Neural progenitor cell (in vitro differentiated cells): ENCODE data around the gene ZNF552. TPM values are rescaled to one million over a fixed set of nuclear protein-coding genes. Genes with fewer than 3 reads are reported as not detected.
"Not testable (repeated sequence)": the region's sequence is repeated elsewhere in the genome, so short reads cannot be mapped to it uniquely, and the experiment has no call there.

Source experiments
- DNase-seq: peaks from one replicate; pipeline ENCODE4 v3.0.0-alpha.2; 2016; ENCODE audit warnings: low spot score
- H2AFZ ChIP-seq: fragments of 200-600 bp; sonication (generic); replicated peaks from 2 replicates; pipeline ENCODE4 v1.6.1; 2016; ENCODE audit warnings: antibody characterized with exemption
- H3F3A ChIP-seq: fragments of 200-600 bp; sonication (generic); 2 replicates; pipeline ENCODE4 v1.6.1; 2016; ENCODE audit warnings: antibody characterized with exemption, low read depth
- H3K27ac ChIP-seq: fragments of 200-600 bp; sonication (generic); 2 replicates; pipeline ENCODE4 v1.5.1; 2016; ENCODE audit warnings: mild to moderate bottlenecking
- H3K27me3 ChIP-seq: fragments of 200-600 bp; sonication (generic); 2 replicates; pipeline ENCODE4 v1.6.1; 2016; ENCODE audit warnings: mild to moderate bottlenecking, moderate library complexity
- H3K36me3 ChIP-seq: fragments of 200-600 bp; sonication (generic); 2 replicates; pipeline ENCODE4 v1.5.1; 2016
- H3K4me1 ChIP-seq: fragments of 200-600 bp; sonication (generic); 2 replicates; pipeline ENCODE4 v1.6.1; 2016; ENCODE audit warnings: mixed run types
- H3K4me2 ChIP-seq: fragments of 200-600 bp; sonication (generic); 2 replicates; pipeline ENCODE4 v1.6.1; 2016
- H3K4me3 ChIP-seq: fragments of 200-600 bp; sonication (generic); 2 replicates; pipeline ENCODE4 v1.5.1; 2016
- H3K79me2 ChIP-seq: fragments of 200-600 bp; sonication (generic); 2 replicates; pipeline ENCODE4 v1.6.1; 2016; ENCODE audit warnings: low read depth
- H3K9ac ChIP-seq: fragments of 200-600 bp; sonication (generic); 2 replicates; pipeline ENCODE4 v1.6.1; 2016
- H3K9me3 ChIP-seq: fragments of 200-600 bp; sonication (generic); 2 replicates; pipeline ENCODE4 v1.5.1; 2016; ENCODE audit warnings: low read depth
- H4K20me1 ChIP-seq: fragments of 200-600 bp; sonication (generic); 2 replicates; pipeline ENCODE4 v1.6.1; 2016; ENCODE audit warnings: low read depth
- H3K27ac Mint-ChIP-seq: 3 replicates; pipeline ENCODE4 v1.8.0; 2021; ENCODE audit warnings: mixed read lengths
- H3K27me3 Mint-ChIP-seq: 2 replicates; pipeline ENCODE4 v1.8.0; 2022; ENCODE audit warnings: low read depth, mild to moderate bottlenecking, inconsistent platforms, moderate library complexity, mixed read lengths; ENCODE audit not compliant: insufficient read depth
- H3K36me3 Mint-ChIP-seq: 3 replicates; pipeline ENCODE4 v1.8.0; 2021; ENCODE audit warnings: mixed read lengths
- H3K4me1 Mint-ChIP-seq: 3 replicates; pipeline ENCODE4 v1.8.0; 2021; ENCODE audit warnings: mixed read lengths
- H3K4me3 Mint-ChIP-seq: 3 replicates; pipeline ENCODE4 v1.8.0; 2021; ENCODE audit warnings: mild to moderate bottlenecking, moderate library complexity, mixed read lengths
- H3K9me3 Mint-ChIP-seq: 3 replicates; pipeline ENCODE4 v1.8.0; 2020; ENCODE audit warnings: mixed read lengths
- CTCF ChIP-seq: fragments of 200-600 bp; sonication (generic); IDR thresholded peaks from 2 replicates; pipeline ENCODE4 v1.5.1; 2017; ENCODE audit warnings: antibody characterized with exemption, mild to moderate bottlenecking
- EZH2 ChIP-seq: fragments of 200-600 bp; sonication (generic); IDR thresholded peaks from 2 replicates; pipeline ENCODE4 v1.6.1; 2017; ENCODE audit warnings: antibody characterized with exemption, mild to moderate bottlenecking, moderate library complexity
- EZH2phosphoT487 ChIP-seq: fragments of 200-600 bp; sonication (generic); IDR thresholded peaks from 2 replicates; pipeline ENCODE4 v1.6.1; 2017; ENCODE audit warnings: antibody characterized with exemption
- total RNA-seq: library from RNA; depleted of rRNA; stranded (reverse); fragments of >200 nt; gene quantifications from 2 replicates; pipeline ENCODE4 v1.2.3, GENCODE V29; 2015; ENCODE audit warnings: low replicate concordance

Gene ZNF552
- total RNA-seq, 1 donor from 2014 or later = 5.5 TPM

- Histone ChIP-seq H3K4me3 (no peak overlapping the region), H4K20me1 (peaks cover 14% of the 10 kb centered on the region), H3K27me3 (no peaks in the 10 kb centered on the region), H3K4me1 (no peaks in the 10 kb centered on the region), H3K36me3 (no peaks in the 10 kb centered on the region), H3F3A (no peaks in the 10 kb centered on the region), H2AFZ (no peak overlapping the region), H3K27ac (no peak overlapping the region), H3K4me2 (no peak overlapping the region), H3K79me2 (peaks cover 32% of the 10 kb centered on the region), H3K9ac (no peak overlapping the region), H3K9me3 (no peaks in the 10 kb centered on the region)
- H3K9me3 Mint-ChIP-seq = no peaks in the 10 kb centered on the region
- H3K4me1 Mint-ChIP-seq = peaks cover 17% of the 10 kb centered on the region
- H3K4me3 Mint-ChIP-seq = peak overlapping the region; percentile 16
- no peak for DNase-seq
- no peak for TF ChIP-seq CTCF
- no peak for TF ChIP-seq EZH2phosphoT487
- no peaks in the 10 kb centered on the region for H3K27me3 Mint-ChIP-seq
- H3K36me3 Mint-ChIP-seq = peaks cover 31% of the 10 kb centered on the region
- no peak overlapping the region for H3K27ac Mint-ChIP-seq
Measured at GRCh38 chr19:57812226-57812625, 2.5 kb downstream of the ZNF552 start.

GRCh38 chr19:57810410-57811295 is 4.1 kb downstream of the ZNF552 start:
- H3K9me3 ChIP-seq, H2AFZ ChIP-seq, H3K36me3 ChIP-seq, H3K27ac Mint-ChIP-seq, H3F3A ChIP-seq, H3K27me3 ChIP-seq, H3K4me1 ChIP-seq, H3K4me2 ChIP-seq, H3K27ac ChIP-seq, H3K4me3 ChIP-seq, H3K4me3 Mint-ChIP-seq, H3K27me3 Mint-ChIP-seq, DNase-seq, H3K9ac ChIP-seq, H3K9me3 Mint-ChIP-seq: not testable (repeated sequence)
- Histone ChIP-seq H4K20me1 (peaks cover 14% of the 10 kb centered on the region), H3K79me2 (peaks cover 47% of the 10 kb centered on the region)
- peaks cover 33% of the 10 kb centered on the region for H3K36me3 Mint-ChIP-seq
- peaks cover 18% of the 10 kb centered on the region for H3K4me1 Mint-ChIP-seq

GRCh38 chr19:57807541-57807940 is 7.2 kb downstream of the ZNF552 start:
- H3K27me3 ChIP-seq = no peaks in the 10 kb centered on the region
- peaks cover 23% of the 10 kb centered on the region for H3K4me1 Mint-ChIP-seq
- peaks cover 32% of the 10 kb centered on the region for H3F3A ChIP-seq
- peaks cover 2% of the 10 kb centered on the region for H4K20me1 ChIP-seq
- H3K36me3 ChIP-seq = no peaks in the 10 kb centered on the region
- peaks cover 43% of the 10 kb centered on the region for H3K79me2 ChIP-seq
- no peak overlapping the region for H3K27ac ChIP-seq
- H3K4me3 Mint-ChIP-seq = no peak overlapping the region
- H3K4me3 ChIP-seq = no peak overlapping the region
- no peak overlapping the region for H2AFZ ChIP-seq
- H3K9me3 ChIP-seq = no peaks in the 10 kb centered on the region
- H3K4me1 ChIP-seq = peaks cover 21% of the 10 kb centered on the region
- H3K36me3 Mint-ChIP-seq = peaks cover 38% of the 10 kb centered on the region
- H3K9me3 Mint-ChIP-seq = peaks cover 4% of the 10 kb centered on the region
- no peak overlapping the region for H3K4me2 ChIP-seq
- DNase-seq = no peak
- no peak overlapping the region for H3K27ac Mint-ChIP-seq
- H3K27me3 Mint-ChIP-seq = peaks cover 9% of the 10 kb centered on the region
- no peak for TF ChIP-seq EZH2
- TF ChIP-seq EZH2phosphoT487 = no peak
- no peak for TF ChIP-seq CTCF
- H3K9ac ChIP-seq = no peak overlapping the region
